ENCODE measurements around the gene PITPNC1.

Gene PITPNC1

DNA sequence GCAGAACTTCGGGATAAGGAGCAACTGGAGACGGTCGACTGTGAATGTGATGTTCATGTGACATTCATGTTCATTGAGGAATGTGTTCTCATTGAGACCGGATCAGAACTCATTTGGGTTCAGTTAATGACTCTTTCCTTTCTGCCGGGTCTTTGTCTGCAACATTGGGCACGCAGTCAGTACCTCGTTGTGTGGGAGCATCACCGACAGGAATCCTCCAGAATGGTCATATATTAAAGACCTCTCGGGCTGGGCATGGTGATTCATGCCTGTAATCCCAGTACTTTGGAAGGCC, 144.6 kb downstream of the PITPNC1 start:
- Histone ChIP-seq H3K36me3 (ENCODE audit: insufficient read depth, low read length) (no peaks in the 10 kb centered on the region), H3K4me1 (ENCODE audit: insufficient read depth, low read length) (no peaks in the 10 kb centered on the region), H3K9me3 (ENCODE audit: low read length) (no peaks in the 10 kb centered on the region), H3K27me3 (ENCODE audit: control insufficient read depth in 1 of 2, insufficient read depth in 2 of 2, low read length in 2 of 2) (no peaks in the 10 kb centered on the region), H3K9ac (ENCODE audit: low read length) (no peak overlapping the region), H3K27ac (ENCODE audit: low read depth, low read length) (no peak overlapping the region), H3K4me3 (ENCODE audit: low read depth in 1 of 2, low read length in 2 of 2) (no peak overlapping the region)

DNA sequence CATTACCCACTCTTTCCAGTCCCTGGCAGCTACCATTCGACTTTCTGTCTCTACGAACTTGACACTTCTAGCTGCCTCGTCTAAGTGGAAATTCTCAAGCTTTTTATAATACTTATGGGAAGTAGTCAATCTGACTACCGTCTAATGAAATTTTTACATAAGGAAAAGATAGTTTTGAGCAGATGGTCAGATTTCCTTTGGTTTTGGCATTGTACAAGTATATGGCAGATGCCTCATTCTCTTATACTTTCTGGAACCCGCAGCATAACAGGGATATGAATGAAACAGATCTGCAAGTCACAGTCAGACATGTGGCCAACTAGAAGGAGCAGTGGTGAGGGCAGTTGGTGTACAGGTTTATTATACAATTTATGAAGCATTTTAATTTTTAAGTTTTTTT, 146.0 kb downstream of the PITPNC1 start:
- no peak overlapping the region for H3K9ac ChIP-seq (ENCODE audit: low read length)
- no peaks in the 10 kb centered on the region for H3K9me3 ChIP-seq (ENCODE audit: low read length)
- H3K4me1 ChIP-seq (ENCODE audit: insufficient read depth, low read length): no peaks in the 10 kb centered on the region
- H3K4me3 ChIP-seq (ENCODE audit: low read depth in 1 of 2, low read length in 2 of 2): no peak overlapping the region
- no peaks in the 10 kb centered on the region for H3K36me3 ChIP-seq (ENCODE audit: insufficient read depth, low read length)
- H3K27ac ChIP-seq (ENCODE audit: low read depth, low read length): no peak overlapping the region
- H3K27me3 ChIP-seq (ENCODE audit: control insufficient read depth in 1 of 2, insufficient read depth in 2 of 2, low read length in 2 of 2): no peaks in the 10 kb centered on the region

DNA sequence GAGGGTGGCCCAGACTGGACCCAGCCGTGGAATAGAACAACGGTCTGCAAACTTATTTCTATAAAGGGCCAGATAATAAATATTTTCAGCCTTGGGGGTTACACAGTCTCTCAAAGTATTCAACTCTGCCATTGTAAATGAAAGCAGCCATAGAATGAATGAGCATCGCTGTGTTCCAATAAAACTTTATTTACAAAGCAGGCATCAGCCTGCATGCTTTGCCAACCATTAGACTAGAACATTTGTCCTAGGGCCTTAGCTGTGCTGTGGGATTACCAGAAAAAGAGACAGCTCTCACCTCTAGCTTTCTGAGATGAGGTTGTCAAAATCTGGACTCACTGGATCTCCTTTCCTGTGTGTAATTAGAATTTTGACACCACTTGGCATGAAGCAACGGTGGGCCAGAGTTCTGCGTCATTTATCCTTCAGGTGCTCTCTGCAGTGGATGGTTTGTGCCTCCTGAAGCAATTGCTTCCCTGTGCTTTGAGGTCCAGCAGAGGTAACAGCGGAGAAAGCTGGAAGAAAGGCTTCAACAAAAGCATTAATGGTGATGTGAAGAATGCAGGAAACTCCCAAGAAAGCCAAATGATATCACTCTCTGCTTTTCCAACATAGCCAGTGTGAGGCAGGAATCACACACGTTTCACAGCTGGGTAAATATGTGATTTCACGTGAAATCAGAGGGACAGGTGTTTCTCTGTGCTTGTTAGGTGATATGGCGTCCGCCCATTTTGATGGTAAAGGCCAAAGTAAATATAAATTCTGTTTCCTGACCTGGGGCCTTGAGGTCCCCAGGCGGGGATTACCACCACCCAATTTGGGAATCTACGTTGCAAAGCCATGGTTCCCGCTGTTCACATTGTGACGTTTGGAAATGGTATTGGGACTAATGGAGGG, 148.4 kb downstream of the PITPNC1 start:
- Histone ChIP-seq H3K4me1 (ENCODE audit: insufficient read depth, low read length) (no peaks in the 10 kb centered on the region), H3K27me3 (ENCODE audit: control insufficient read depth in 1 of 2, insufficient read depth in 2 of 2, low read length in 2 of 2) (no peaks in the 10 kb centered on the region), H3K36me3 (ENCODE audit: insufficient read depth, low read length) (no peaks in the 10 kb centered on the region), H3K9ac (ENCODE audit: low read length) (no peak overlapping the region), H3K27ac (ENCODE audit: low read depth, low read length) (no peak overlapping the region), H3K9me3 (ENCODE audit: low read length) (no peaks in the 10 kb centered on the region), H3K4me3 (ENCODE audit: low read depth in 1 of 2, low read length in 2 of 2) (no peak overlapping the region)

DNA sequence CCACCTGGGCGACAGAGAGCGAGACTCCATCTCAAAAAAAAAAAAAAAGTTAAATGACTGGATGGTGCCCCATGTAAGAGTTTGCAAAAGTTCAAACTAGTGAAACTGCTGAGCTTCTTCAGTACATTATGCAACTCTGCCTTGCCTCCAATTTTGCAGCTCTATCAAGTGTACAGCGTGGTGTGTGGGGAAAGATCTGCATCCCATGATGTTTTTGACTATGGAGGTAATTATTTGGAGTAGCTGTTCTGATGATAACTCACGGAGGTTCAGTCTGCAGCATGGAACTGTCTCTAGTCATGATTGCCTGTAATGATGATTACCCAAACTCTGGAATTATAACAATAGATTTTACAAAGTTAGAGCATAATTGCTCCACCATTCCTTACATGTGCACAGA, 149.6 kb downstream of the PITPNC1 start:
- no peak overlapping the region for H3K27ac ChIP-seq (ENCODE audit: low read depth, low read length)
- H3K9me3 ChIP-seq (ENCODE audit: low read length): no peaks in the 10 kb centered on the region
- H3K4me1 ChIP-seq (ENCODE audit: insufficient read depth, low read length): no peaks in the 10 kb centered on the region
- no peaks in the 10 kb centered on the region for H3K27me3 ChIP-seq (ENCODE audit: control insufficient read depth in 1 of 2, insufficient read depth in 2 of 2, low read length in 2 of 2)
- no peak overlapping the region for H3K4me3 ChIP-seq (ENCODE audit: low read depth in 1 of 2, low read length in 2 of 2)
- no peaks in the 10 kb centered on the region for H3K36me3 ChIP-seq (ENCODE audit: insufficient read depth, low read length)
- H3K9ac ChIP-seq (ENCODE audit: low read length): no peak overlapping the region

DNA sequence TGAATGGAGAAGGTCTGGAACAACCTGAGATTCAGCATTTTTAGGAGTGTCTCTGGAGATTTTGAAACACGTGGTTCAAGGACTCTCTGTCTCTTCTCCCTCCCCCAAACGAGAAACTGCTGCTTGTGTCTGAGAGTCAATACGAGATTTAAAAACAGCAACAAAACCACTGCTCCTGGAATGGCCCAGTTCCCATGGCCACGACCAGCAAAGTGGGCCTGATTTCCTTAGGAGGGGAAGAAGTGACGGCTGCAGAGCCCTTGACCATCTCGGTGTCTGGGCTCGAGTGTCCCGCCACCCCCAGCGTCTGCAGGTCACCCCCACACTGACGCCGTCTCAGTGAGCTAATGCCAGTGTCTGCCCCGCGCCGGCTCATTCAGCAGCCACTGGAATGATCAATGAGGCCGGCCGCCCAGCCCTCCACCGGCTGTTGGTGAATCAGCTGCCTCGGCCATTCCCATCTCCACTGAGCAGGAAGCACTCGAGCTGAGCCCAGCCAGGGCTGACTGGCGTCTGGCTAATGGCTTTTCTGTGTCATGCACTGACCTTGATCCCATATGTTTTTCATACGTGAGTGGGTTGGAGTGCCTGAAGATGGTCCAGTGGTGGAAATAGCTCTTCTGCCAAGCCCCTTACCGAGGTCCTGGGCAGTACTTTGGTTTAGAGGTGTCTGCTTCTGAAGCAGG, 151.8 kb downstream of the PITPNC1 start:
- no peak overlapping the region for H3K9ac ChIP-seq (ENCODE audit: low read length)
- peak overlapping the region in 1 of 2 donors; percentile 29 for H3K4me3 ChIP-seq (ENCODE audit: low read depth in 1 of 2, low read length in 2 of 2)
- H3K27ac ChIP-seq (ENCODE audit: low read depth, low read length): no peak overlapping the region
- no peaks in the 10 kb centered on the region for H3K9me3 ChIP-seq (ENCODE audit: low read length)
- H3K4me1 ChIP-seq (ENCODE audit: insufficient read depth, low read length): no peaks in the 10 kb centered on the region
- H3K27me3 ChIP-seq (ENCODE audit: control insufficient read depth in 1 of 2, insufficient read depth in 2 of 2, low read length in 2 of 2): no peaks in the 10 kb centered on the region
- H3K36me3 ChIP-seq (ENCODE audit: insufficient read depth, low read length): no peaks in the 10 kb centered on the region

DNA sequence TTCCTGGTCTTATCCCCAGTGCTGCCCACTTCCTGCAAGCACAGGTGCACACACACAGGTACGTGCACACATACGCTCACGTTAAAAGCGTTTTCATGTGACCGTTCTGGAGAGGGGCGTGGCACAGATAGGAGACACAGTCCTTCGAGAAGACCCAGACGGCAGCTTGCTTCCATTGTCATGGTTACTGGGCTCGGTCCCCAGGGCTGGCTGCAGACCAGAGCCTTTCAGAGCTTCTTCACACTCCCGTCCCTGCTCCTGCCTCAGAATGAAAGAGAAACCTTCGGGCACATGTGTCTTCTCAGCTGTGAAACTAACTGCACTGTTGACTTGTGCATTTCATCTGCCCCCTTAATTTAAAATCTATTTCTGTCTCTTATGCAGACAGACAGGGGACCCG, 154.2 kb downstream of the PITPNC1 start:
- H3K36me3 ChIP-seq (ENCODE audit: insufficient read depth, low read length): no peaks in the 10 kb centered on the region
- no peak overlapping the region for H3K4me3 ChIP-seq (ENCODE audit: low read depth in 1 of 2, low read length in 2 of 2)
- no peak overlapping the region for H3K27ac ChIP-seq (ENCODE audit: low read depth, low read length)
- no peaks in the 10 kb centered on the region for H3K27me3 ChIP-seq (ENCODE audit: control insufficient read depth in 1 of 2, insufficient read depth in 2 of 2, low read length in 2 of 2)
- no peaks in the 10 kb centered on the region for H3K4me1 ChIP-seq (ENCODE audit: insufficient read depth, low read length)
- H3K9me3 ChIP-seq (ENCODE audit: low read length): no peaks in the 10 kb centered on the region
- no peak overlapping the region for H3K9ac ChIP-seq (ENCODE audit: low read length)

DNA sequence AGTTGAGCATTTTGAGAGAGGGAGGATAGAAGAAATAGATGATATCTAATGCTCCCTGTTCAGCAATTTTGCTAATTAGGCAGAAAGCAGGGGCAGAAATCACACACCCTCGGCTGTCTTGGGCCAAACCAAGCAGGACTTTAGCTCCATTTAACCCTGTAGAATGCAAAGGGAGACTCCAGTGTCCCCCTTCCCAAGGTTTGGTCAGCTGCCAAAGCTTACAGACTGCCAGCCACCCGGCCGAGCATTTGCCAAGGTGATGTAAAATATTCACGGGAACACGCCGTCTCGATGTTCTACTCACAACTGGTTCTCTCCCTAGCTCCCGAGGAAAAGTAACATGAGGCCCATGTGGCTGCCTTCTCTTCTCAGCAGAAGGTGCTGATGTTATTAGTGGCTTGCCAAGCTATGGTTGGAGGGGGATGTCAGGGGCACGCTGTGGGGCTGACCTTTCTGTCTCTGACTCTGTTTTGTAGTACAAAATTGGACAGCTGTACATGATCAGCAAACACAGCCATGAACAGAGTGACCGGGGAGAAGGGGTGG, 155.3 kb downstream of the PITPNC1 start:
- no peaks in the 10 kb centered on the region for H3K4me1 ChIP-seq (ENCODE audit: insufficient read depth, low read length)
- no peak overlapping the region for H3K9ac ChIP-seq (ENCODE audit: low read length)
- H3K27me3 ChIP-seq (ENCODE audit: control insufficient read depth in 1 of 2, insufficient read depth in 2 of 2, low read length in 2 of 2): no peaks in the 10 kb centered on the region
- H3K27ac ChIP-seq (ENCODE audit: low read depth, low read length): no peak overlapping the region
- no peaks in the 10 kb centered on the region for H3K9me3 ChIP-seq (ENCODE audit: low read length)
- H3K4me3 ChIP-seq (ENCODE audit: low read depth in 1 of 2, low read length in 2 of 2): no peak overlapping the region
- H3K36me3 ChIP-seq (ENCODE audit: insufficient read depth, low read length): no peaks in the 10 kb centered on the region

DNA sequence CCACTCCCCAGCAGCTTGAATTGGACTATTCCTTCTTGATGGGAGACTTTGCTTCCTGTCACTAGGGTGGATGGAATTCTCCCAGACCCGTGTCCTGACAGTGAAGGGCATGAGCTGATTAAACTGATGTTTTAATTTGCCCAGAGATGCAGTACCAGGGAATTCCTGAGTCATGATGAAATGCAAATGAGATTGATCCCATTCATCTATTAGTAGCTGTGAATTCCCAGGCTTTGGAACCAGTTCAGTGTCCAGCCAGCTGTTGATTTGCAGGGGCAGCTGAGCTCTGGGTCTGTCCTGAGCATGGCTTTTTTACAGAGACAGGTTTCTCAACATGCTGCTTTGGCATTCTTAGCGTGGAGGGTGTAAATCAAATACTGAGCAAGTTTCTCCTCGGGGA, 157.9 kb downstream of the PITPNC1 start:
- Histone ChIP-seq H3K9ac (ENCODE audit: low read length) (no peak overlapping the region), H3K36me3 (ENCODE audit: insufficient read depth, low read length) (no peaks in the 10 kb centered on the region), H3K27me3 (ENCODE audit: control insufficient read depth in 1 of 2, insufficient read depth in 2 of 2, low read length in 2 of 2) (no peaks in the 10 kb centered on the region), H3K9me3 (ENCODE audit: low read length) (no peaks in the 10 kb centered on the region), H3K4me1 (ENCODE audit: insufficient read depth, low read length) (no peaks in the 10 kb centered on the region), H3K4me3 (ENCODE audit: low read depth in 1 of 2, low read length in 2 of 2) (no peak overlapping the region), H3K27ac (ENCODE audit: low read depth, low read length) (no peak overlapping the region)

DNA sequence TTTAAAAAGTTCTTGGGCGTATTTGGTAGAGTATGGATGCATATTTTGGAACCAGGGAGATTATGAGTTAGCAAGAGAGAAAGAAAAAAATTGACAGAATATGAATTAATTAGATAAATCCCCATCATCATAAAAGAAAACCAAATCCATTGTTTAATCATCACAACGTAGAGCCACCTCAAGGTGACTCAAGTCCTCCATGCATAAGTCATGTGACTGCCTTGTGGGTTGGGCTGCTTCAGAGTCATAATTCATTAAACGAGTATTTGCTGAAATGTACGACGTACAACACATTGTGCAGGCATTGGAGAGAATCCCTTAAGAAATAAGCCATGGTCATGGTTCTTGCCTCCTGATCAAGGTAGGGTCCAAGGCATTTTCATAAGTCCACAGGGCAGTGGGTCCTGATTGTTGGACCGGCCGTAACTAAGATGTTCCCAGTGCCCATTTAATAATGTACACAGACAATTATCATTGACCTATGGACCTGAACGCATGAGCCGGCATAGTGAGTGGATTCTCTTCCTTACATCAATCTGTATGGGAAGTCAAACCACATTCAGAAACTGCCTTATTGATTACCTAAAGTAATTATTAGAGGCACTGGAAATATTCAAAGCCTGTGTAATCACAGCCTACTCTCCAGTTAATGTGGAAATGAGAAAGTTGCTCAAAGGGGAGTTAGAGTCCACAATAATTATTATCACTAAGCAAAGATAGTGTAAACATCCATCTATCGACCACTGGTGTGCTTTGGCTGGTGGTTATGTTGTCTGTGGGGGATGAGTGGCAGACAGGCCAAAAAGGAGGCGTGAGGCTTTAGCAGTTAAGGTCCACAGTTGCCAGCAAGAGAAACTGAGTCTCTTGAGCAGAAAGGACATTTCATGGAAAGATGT, 165.4 kb downstream of the PITPNC1 start:
- Histone ChIP-seq H3K27me3 (ENCODE audit: control insufficient read depth in 1 of 2, insufficient read depth in 2 of 2, low read length in 2 of 2) (no peaks in the 10 kb centered on the region), H3K4me1 (ENCODE audit: insufficient read depth, low read length) (no peaks in the 10 kb centered on the region), H3K27ac (ENCODE audit: low read depth, low read length) (no peak overlapping the region)

DNA sequence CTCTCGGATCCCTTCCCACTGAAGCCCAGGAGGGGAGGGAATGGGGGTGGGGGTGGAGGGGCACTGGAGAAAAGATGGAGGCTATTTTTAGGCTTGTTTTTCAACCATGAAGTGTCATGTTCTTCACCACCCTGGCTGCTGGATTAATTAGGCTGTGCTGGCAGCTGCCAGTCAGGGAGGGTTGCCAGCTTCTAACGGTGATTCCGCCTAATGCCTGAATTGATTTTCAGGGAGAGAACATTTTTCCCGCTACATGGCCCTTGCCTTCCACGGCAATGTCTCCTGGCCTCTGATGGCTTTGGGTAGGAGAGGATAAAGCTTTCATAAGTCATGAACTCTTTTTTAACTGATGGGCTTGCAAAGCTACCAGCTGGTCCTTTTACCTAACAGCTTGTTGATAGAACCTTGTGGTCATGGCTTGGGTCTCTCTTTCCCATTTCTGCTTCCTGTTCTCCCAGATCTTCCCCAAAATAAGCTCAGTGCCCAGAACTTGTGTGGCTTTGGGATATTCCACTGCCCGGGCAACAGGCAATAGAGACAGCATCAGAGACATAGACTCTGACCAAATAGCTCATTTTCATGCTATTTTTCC, 167.4 kb downstream of the PITPNC1 start:
- H3K36me3 ChIP-seq (ENCODE audit: insufficient read depth, low read length): no peaks in the 10 kb centered on the region
- no peaks in the 10 kb centered on the region for H3K27me3 ChIP-seq (ENCODE audit: control insufficient read depth in 1 of 2, insufficient read depth in 2 of 2, low read length in 2 of 2)
- no peak overlapping the region for H3K4me3 ChIP-seq (ENCODE audit: low read depth in 1 of 2, low read length in 2 of 2)
- H3K9me3 ChIP-seq (ENCODE audit: low read length): no peaks in the 10 kb centered on the region
- H3K27ac ChIP-seq (ENCODE audit: low read depth, low read length): no peak overlapping the region
- H3K4me1 ChIP-seq (ENCODE audit: insufficient read depth, low read length): no peaks in the 10 kb centered on the region
- H3K9ac ChIP-seq (ENCODE audit: low read length): no peak overlapping the region

More for the DNA sequence above, 165.4 kb downstream of the PITPNC1 start:
- Histone ChIP-seq H3K9ac (ENCODE audit: low read length) (no peak overlapping the region), H3K9me3 (ENCODE audit: low read length) (no peaks in the 10 kb centered on the region), H3K36me3 (ENCODE audit: insufficient read depth, low read length) (no peaks in the 10 kb centered on the region), H3K4me3 (ENCODE audit: low read depth in 1 of 2, low read length in 2 of 2) (no peak overlapping the region)

All from muscle layer of colon (tissue), 2 donors.